HEK293 (cell line): ENCODE data around the gene PRXL2B.

Source experiments
- CTCF ChIP-seq: fragments of 450-650 bp; formaldehyde crosslinking; IDR thresholded peaks from 2 replicates; pipeline ENCODE4 v1.5.1; 2016; ENCODE audit warnings: missing biosample characterization, missing genetic modification characterization
- ELK4 ChIP-seq: IDR thresholded peaks from 2 replicates; pipeline ENCODE4 v1.6.1; 2011; ENCODE audit warnings: mild to moderate bottlenecking, low read depth, low read length, borderline replicate concordance
- GLI4 ChIP-seq: fragments of 450-650 bp; formaldehyde crosslinking; IDR thresholded peaks from 2 replicates; pipeline ENCODE4 v1.5.1; 2016; ENCODE audit warnings: missing biosample characterization, missing genetic modification characterization
- ZFP69B ChIP-seq: fragments of 450-650 bp; formaldehyde crosslinking; IDR thresholded peaks from 2 replicates; pipeline ENCODE4 v1.5.1; 2016; ENCODE audit warnings: missing biosample characterization, missing genetic modification characterization

GRCh38 chr1:2632051-2632430, 45.5 kb downstream of the PRXL2B start:
- TF ChIP-seq CTCF (tag by site-specific recombination) (no peak), ZFP69B (no peak), GLI4 (tag by site-specific recombination) (no peak), ELK4 (no peak)
